Epithelial cell of proximal tubule (primary cell): ENCODE measurements around the gene GSTM5. TPM values are rescaled to one million over a fixed set of nuclear protein-coding genes. Genes with fewer than 3 reads are reported as not detected.

Source experiments
- DNase-seq: peaks from one replicate; pipeline ENCODE4 v3.0.0-alpha.2; 2011; ENCODE audit warnings: low read depth
- H3K4me3 ChIP-seq: 2 replicates; pipeline ENCODE4 v1.5.1; 2011; ENCODE audit warnings: low read depth, mild to moderate bottlenecking, low read length
- CTCF ChIP-seq: conservative IDR thresholded peaks from 2 replicates; pipeline ENCODE4 v1.5.1; 2012; ENCODE audit warnings: low read depth, mild to moderate bottlenecking, low read length
- total RNA-seq: library from RNA; depleted of rRNA; stranded (reverse); fragments of >200 nt; gene quantifications from 2 replicates; pipeline ENCODE4 v1.2.3, GENCODE V29; 2015

Gene GSTM5
- total RNA-seq, 1 donor from 2014 or later, result not detected

DNA sequence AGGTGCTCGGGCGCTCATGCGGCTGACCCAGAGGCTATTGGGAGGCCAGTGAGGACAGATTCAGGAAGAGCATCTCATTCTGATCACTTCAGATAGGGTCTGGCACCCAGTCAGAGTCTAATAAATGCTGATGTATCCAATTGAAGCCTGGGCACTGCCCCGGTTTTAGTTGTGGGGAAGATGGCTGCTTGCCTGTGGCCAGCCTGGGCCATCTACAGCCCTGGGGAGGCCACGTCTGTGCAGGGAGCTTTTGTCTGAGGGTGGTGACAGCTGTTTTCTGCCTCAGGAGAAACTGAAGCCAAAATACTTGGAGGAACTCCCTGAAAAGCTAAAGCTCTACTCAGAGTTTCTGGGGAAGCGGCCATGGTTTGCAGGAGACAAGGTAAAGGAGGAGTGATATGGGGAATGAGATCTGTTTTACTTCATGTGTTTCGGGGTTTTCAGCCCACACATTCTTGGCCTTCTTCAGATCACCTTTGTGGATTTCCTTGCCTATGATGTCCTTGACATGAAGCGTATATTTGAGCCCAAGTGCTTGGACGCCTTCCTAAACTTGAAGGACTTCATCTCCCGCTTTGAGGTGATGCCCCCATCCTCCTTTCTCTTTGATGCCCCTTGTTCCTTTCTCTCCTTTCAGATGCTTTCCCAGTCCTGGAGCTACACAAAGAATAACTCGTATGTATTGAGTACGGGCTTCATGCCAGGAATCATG, 2.8 kb downstream of the GSTM5 start:
- TF ChIP-seq CTCF, result no peak
- H3K4me3 ChIP-seq, result no peak overlapping the region
- DNase-seq, result no peak

- H3K4me3 ChIP-seq, result no peak overlapping the region
- no peak for TF ChIP-seq CTCF
- no peak for DNase-seq
Measured at GRCh38 chr1:109716121-109716520, 4.1 kb downstream of the GSTM5 start.

DNA sequence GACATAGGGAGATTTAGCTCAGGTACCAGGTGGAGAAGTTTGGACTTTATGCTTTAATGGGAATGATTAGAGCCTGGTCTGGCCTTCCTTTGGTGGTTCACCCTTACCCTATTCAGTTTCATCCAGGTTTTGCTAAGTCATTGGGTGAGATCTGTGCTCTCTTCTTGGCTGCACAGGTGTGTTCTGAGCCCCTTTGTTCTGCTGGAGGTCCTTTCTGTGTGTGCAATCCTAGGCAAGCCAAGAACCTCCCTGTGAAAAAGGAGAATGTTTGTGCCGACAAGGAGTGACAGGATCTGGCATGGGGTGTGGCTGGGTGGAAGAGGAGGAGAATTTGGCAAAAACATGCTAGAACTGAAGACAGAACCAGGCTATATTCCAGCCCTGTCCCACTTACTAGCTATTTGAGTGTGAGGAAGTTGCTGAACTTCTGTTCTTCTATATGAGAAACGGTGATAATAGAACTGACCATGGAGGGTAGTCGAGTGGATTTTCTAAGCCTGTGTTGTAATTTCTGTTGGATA, 4.6 kb downstream of the GSTM5 start:
- no peak for TF ChIP-seq CTCF
- H3K4me3 ChIP-seq, result no peak overlapping the region
- no peak for DNase-seq

DNA sequence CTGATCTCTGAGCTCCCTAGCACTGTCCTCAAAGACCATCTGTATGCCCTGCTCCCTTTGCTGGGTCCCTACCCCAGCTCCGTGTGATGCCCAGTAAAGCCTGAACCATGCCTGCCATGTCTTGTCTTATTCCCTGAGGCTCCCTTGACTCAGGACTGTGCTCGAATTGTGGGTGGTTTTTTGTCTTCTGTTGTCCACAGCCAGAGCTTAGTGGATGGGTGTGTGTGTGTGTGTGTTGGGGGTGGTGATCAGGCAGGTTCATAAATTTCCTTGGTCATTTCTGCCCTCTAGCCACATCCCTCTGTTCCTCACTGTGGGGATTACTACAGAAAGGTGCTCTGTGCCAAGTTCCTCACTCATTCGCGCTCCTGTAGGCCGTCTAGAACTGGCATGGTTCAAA, 5.7 kb downstream of the GSTM5 start:
- no peak overlapping the region for H3K4me3 ChIP-seq
- DNase-seq, result no peak
- no peak for TF ChIP-seq CTCF

GRCh38 chr1:109718495-109718894, 6.4 kb downstream of the GSTM5 start:
- no peak overlapping the region for H3K4me3 ChIP-seq
- DNase-seq, result no peak

GRCh38 chr1:109719337-109719837, 7.3 kb downstream of the GSTM5 start:
- TF ChIP-seq CTCF, result no peak
- H3K4me3 ChIP-seq, result no peak overlapping the region
- DNase-seq, result no peak

More at GRCh38 chr1:109718495-109718894, 6.4 kb downstream of the GSTM5 start:
- peak; percentile 56 for TF ChIP-seq CTCF

GRCh38 chr1:109721042-109721441, 9.0 kb downstream of the GSTM5 start:
- no peak for DNase-seq
- no peak for TF ChIP-seq CTCF
- H3K4me3 ChIP-seq, result no peak overlapping the region
